ENCODE measurements around the gene S100A2.

Gene S100A2

GRCh38 chr1:153538315-153538821, 27.3 kb downstream of the S100A2 start:
- no peak overlapping the region for H3K4me3 ChIP-seq (ENCODE audit: control insufficient read depth, low read depth, low read length)
- peak; percentile 66 for DNase-seq (ENCODE audit: low read depth)

GRCh38 chr1:153537376-153537730, 28.3 kb downstream of the S100A2 start:
- TF ChIP-seq CTCF (conservative IDR thresholded peaks at IDR 0.05; ENCODE audit: control insufficient read depth, insufficient read depth, low read depth, low read length) = no peak
- H3K4me3 ChIP-seq (ENCODE audit: control insufficient read depth, low read depth, low read length) = no peak overlapping the region

More at GRCh38 chr1:153538315-153538821, 27.3 kb downstream of the S100A2 start:
- TF ChIP-seq CTCF (conservative IDR thresholded peaks at IDR 0.05; ENCODE audit: control insufficient read depth, insufficient read depth, low read depth, low read length) = no peak

GRCh38 chr1:153536671-153537375, 28.8 kb downstream of the S100A2 start:
- peak overlapping the region; percentile 100 for H3K4me3 ChIP-seq (ENCODE audit: control insufficient read depth, low read depth, low read length)
- no peak for DNase-seq (ENCODE audit: low read depth)

More at GRCh38 chr1:153537376-153537730, 28.3 kb downstream of the S100A2 start:
- no peak for DNase-seq (ENCODE audit: low read depth)

GRCh38 chr1:153536012-153536670, 29.5 kb downstream of the S100A2 start:
- TF ChIP-seq CTCF (conservative IDR thresholded peaks at IDR 0.05; ENCODE audit: control insufficient read depth, insufficient read depth, low read depth, low read length) = no peak

More at GRCh38 chr1:153536671-153537375, 28.8 kb downstream of the S100A2 start:
- TF ChIP-seq CTCF (conservative IDR thresholded peaks at IDR 0.05; ENCODE audit: control insufficient read depth, insufficient read depth, low read depth, low read length) = no peak

GRCh38 chr1:153535242-153536011, 30.2 kb downstream of the S100A2 start, which contains the start of gene S100A6:
TSS of gene S100A6 (minus strand) at chr1:153535991. CDS start at chr1:153535339, 652 bp downstream.
- TF ChIP-seq CTCF (conservative IDR thresholded peaks at IDR 0.05; ENCODE audit: control insufficient read depth, insufficient read depth, low read depth, low read length) = no peak
- H3K4me3 ChIP-seq (ENCODE audit: control insufficient read depth, low read depth, low read length) = peak within 1 kb of the TSS; percentile 100
- peak; percentile 59 for DNase-seq (ENCODE audit: low read depth)

More at GRCh38 chr1:153536012-153536670, 29.5 kb downstream of the S100A2 start:
- DNase-seq (ENCODE audit: low read depth) = peak; percentile 93
- H3K4me3 ChIP-seq (ENCODE audit: control insufficient read depth, low read depth, low read length) = peak overlapping the region; percentile 100

- no peak for TF ChIP-seq CTCF (conservative IDR thresholded peaks at IDR 0.05; ENCODE audit: control insufficient read depth, insufficient read depth, low read depth, low read length)
- H3K4me3 ChIP-seq (ENCODE audit: control insufficient read depth, low read depth, low read length) = peak overlapping the region; percentile 100
- DNase-seq (ENCODE audit: low read depth) = no peak
These were observed 30.8 kb downstream of the S100A2 start for GRCh38 chr1:153534925-153535241.
